Measurements from ENCODE around the gene PUSL1. TPM values are rescaled to one million over a fixed set of nuclear protein-coding genes. Genes with fewer than 3 reads are reported as not detected.

Gene PUSL1
- total and polyA plus RNA-seq, 2 of the 4 experiments (the other 2 are of a cell fraction), result 10.9 to 33.0 TPM

GRCh38 chr1:1342061-1342562 lies 33.7 kb downstream of the PUSL1 start:
- Histone ChIP-seq H3K56ac (ENCODE audit: extremely low read depth, insufficient read depth, low read length) (no peak overlapping the region), H3K79me1 (ENCODE audit: low read depth in 1 of 2, low read length in 2 of 2) (peaks cover 12 to 58% of the 10 kb centered on the region in 2 experiments), H4K8ac (ENCODE audit: low read depth in 2 of 2, low read length in 2 of 2) (no peak overlapping the region), H4K91ac (ENCODE audit: insufficient read depth, low read depth, low read length) (no peak overlapping the region), H3K18ac (ENCODE audit: low read depth, low read length) (no peak overlapping the region), H2BK5ac (ENCODE audit: low read depth, low read length, poor library complexity, severe bottlenecking) (no peak overlapping the region), H3K4me3 (ENCODE audit: insufficient read depth, low read depth, low read length) (no peak overlapping the region), H3K4me2 (ENCODE audit: low read depth, low read length) (no peak overlapping the region), H3K27ac (ENCODE audit: insufficient read depth, low read length) (no peak overlapping the region), H3K23ac (ENCODE audit: low read depth, low read length) (no peak overlapping the region), H3K9me3 (ENCODE audit: control insufficient read depth, insufficient read depth, low read length) (no peaks in the 10 kb centered on the region), H2BK15ac (ENCODE audit: low read depth, low read length) (no peak overlapping the region), H4K5ac (ENCODE audit: low read depth, low read length) (no peak overlapping the region), H3K9me1 (ENCODE audit: insufficient read depth, low read length) (peaks cover 13% of the 10 kb centered on the region), H2AK9ac (replicated peaks; ENCODE audit: low read depth, low read length, poor library complexity) (no peak overlapping the region), H2AK5ac (ENCODE audit: low read depth, low read length) (no peak overlapping the region), H4K20me1 (ENCODE audit: insufficient read depth, low read length) (peaks cover 54% of the 10 kb centered on the region), H3K4me1 (ENCODE audit: control insufficient read depth, insufficient read depth, low read length) (peaks cover 23% of the 10 kb centered on the region), H3K27me3 (ENCODE audit: control insufficient read depth, insufficient read depth, low read length) (no peaks in the 10 kb centered on the region), H3K4ac (ENCODE audit: low read depth, low read length) (no peak overlapping the region), H2AFZ (replicated peaks; ENCODE audit: low read length, poor library complexity) (no peak overlapping the region), H2BK20ac (ENCODE audit: low read depth, low read length) (no peak overlapping the region), H3K14ac (replicated peaks; ENCODE audit: low read depth, low read length) (no peak overlapping the region), H3K9ac (ENCODE audit: low read depth, low read length) (no peak overlapping the region), H3K36me3 (ENCODE audit: control insufficient read depth, insufficient read depth, low read length) (peaks cover 40% of the 10 kb centered on the region), H2BK120ac (ENCODE audit: low read depth, low read length) (no peak overlapping the region)
- no TSS peak for BruUV-seq (replicated peaks)
- WGBS, 2 experiments (ENCODE audit: extremely low coverage in 2 of 2, insufficient read length in 1 of 2), result 93% methylated on average over 14 of the region's 28 CpGs; no CpG with 5 or more reads in 1 of the 2 experiments
- DNase-seq (no peak), ATAC-seq (ENCODE audit: low read depth) (no peak)
- POLR2A ChIA-PET (ENCODE audit: unreplicated experiment), result no interaction called here
- dilution Hi-C loops (cut with HindIII; ENCODE audit: low sequenced_read_pairs, unreplicated experiment) (no loop called here), intact Hi-C loops (cut with micrococcal nuclease) (no loop called here), in situ Hi-C loops (cut with MboI; ENCODE audit: low sequenced_read_pairs) (no loop called here)
- TF ChIP-seq CEBPB (IDR thresholded peaks at IDR 0.05; ENCODE audit: low read depth, low read length), result no peak
- TF ChIP-seq MXI1 (IDR thresholded peaks at IDR 0.05; ENCODE audit: borderline replicate concordance, low read depth, low read length), result no peak
- no peak for TF ChIP-seq FOS (IDR thresholded peaks at IDR 0.05; ENCODE audit: low read depth, low read length)
- TF ChIP-seq RFX5 (IDR thresholded peaks at IDR 0.05; ENCODE audit: low read depth, low read length), result no peak
- no peak for TF ChIP-seq CHD1 (IDR thresholded peaks at IDR 0.05; ENCODE audit: low read depth, low read length)
- TF ChIP-seq BHLHE40 (IDR thresholded peaks at IDR 0.05; ENCODE audit: low read depth, low read length), result no peak
- no peak for TF ChIP-seq ELK1 (IDR thresholded peaks at IDR 0.05; ENCODE audit: borderline replicate concordance, low read depth, low read length)
- no peak for TF ChIP-seq POLR2A (IDR thresholded peaks at IDR 0.05; ENCODE audit: low read depth, low read length)
- no peak for TF ChIP-seq CTCF (conservative IDR thresholded peaks at IDR 0.05; ENCODE audit: low read depth, low read length)
- CTCF ChIA-PET, result no interaction called here
